Epidermal melanocyte (primary cell): ENCODE data around the gene RTL1.

Source experiments
- DNase-seq: peaks from one replicate; pipeline ENCODE4 v3.0.0; 2011; ENCODE audit warnings: low spot score; ENCODE audit not compliant: insufficient read length

Gene RTL1

GRCh38 chr14:100835548-100836310, 67.8 kb downstream of the RTL1 start:
- DNase-seq = no peak

- DNase-seq = no peak
Measured at GRCh38 chr14:100834794-100835547, 68.6 kb downstream of the RTL1 start.

- DNase-seq = no peak
Measured at GRCh38 chr14:100834082-100834793, 69.3 kb downstream of the RTL1 start.

GRCh38 chr14:100832311-100832960, 71.1 kb downstream of the RTL1 start:
- DNase-seq = no peak

- DNase-seq = no peak
Measured at GRCh38 chr14:100830681-100831080, 72.8 kb downstream of the RTL1 start.
